HG02610 (cell line): ENCODE measurements around the gene CELA2A.
"Not testable (repeated sequence)": the region's sequence is repeated elsewhere in the genome, so short reads cannot be mapped to it uniquely, and the experiment has no call there.

Source experiments
- ATAC-seq: cut with Tn5 transposase; IDR thresholded peaks from one replicate; pipeline ENCODE4 v1.9.1; 2021; ENCODE audit warnings: mild to moderate bottlenecking, moderate library complexity; ENCODE audit not compliant: unreplicated experiment

CELA2A gene

DNA sequence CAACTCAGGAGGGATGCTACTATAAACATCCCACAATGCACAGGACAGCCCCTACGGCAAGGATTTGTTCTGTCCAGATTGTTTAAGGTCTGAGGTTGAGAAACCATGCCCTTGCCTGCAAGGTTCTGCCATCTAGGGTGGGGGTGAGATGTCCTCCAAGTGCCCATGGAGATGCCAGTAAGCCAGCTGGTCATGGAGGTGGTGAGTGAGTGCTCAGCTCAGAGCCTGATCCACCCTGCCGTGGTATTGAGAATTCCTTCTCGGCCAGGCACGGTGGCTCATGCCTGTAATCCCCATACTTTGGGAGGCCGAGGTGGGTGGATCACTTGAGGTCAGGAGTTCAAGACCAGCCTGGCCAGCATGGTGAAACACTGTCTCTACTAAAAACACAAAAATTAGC, 31.6 kb upstream of the CELA2A start:
- no peak for ATAC-seq

DNA sequence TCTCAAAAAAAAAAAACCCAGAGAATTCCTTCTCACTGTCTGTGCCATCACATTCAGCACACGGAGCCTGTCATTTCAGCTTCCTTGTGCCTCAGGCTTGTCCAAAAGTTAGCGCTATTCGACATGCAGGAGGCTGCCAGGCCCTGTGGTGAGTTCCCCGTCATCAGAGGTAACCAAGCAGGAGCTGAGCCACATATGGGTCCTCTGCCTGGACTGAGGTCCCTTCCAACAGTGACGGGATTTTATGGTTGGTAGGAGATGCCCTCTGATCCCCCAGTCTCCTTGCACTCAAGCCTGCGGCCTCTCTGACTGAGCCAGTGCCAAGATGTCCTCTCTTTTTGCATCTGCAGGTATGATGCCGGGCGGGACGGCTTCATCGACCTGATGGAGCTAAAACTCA, 31.0 kb upstream of the CELA2A start:
- no peak for ATAC-seq

DNA sequence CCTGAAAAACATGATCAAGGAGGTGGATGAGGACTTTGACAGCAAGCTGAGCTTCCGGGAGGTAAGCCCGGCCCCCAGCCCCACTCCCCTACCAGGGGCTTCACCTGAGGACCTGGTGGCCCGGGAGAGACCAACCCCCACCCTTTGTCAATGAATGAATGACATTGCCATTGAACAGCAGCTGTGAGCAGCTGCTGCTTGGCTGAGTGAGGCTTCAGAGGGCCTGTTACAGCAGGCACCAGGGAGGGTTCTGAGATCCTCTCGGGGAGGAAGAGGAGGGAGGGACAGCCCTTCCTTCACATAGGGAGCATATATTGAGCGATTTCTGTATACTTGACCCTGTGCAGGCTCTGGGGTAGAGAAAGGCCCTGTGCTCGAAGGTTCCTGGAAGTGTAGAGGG, 30.6 kb upstream of the CELA2A start:
- ATAC-seq, result no peak

DNA sequence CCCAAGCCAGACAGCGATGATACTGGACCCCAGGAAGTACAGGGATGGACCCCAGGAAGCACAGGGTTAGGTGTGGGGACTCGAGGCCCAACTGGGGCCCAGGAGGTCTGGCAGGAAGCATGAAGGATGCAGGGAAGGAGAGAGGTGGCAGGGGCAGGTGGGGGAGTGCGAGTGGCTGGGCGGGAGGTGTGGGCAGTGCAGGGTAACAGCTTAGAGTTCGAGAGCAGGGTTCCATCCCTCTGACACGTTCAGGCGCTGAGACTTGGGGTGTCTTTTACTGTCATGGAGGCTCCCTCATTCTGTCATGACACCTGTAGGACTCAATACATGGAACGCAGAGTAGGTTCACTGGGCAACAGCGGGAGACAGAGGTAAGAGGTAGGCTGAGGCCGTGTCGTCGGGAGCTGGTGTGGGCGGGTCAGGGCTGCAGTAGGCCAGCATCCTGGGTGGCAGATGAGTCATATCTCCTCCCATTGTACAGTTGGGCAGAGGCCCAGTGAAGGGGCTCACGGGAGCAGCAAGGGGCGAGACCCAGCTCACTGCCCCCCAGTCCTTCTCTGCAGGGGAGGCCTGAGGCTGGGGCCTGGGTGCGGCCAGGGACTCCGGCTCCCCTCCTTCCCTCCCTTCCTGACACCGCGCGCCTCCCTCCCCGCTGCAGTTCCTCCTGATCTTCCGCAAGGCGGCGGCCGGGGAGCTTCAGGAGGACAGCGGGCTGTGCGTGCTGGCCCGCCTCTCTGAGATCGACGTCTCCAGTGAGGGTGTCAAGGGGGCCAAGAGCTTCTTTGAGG, 29.8 kb upstream of the CELA2A start:
- ATAC-seq, result no peak

GRCh38 chr1:15427280-15427666, 29.3 kb upstream of the CELA2A start:
- ATAC-seq, result no peak

- not testable (repeated sequence) for ATAC-seq
These were observed 28.3 kb upstream of the CELA2A start for GRCh38 chr1:15428252-15428651.

DNA sequence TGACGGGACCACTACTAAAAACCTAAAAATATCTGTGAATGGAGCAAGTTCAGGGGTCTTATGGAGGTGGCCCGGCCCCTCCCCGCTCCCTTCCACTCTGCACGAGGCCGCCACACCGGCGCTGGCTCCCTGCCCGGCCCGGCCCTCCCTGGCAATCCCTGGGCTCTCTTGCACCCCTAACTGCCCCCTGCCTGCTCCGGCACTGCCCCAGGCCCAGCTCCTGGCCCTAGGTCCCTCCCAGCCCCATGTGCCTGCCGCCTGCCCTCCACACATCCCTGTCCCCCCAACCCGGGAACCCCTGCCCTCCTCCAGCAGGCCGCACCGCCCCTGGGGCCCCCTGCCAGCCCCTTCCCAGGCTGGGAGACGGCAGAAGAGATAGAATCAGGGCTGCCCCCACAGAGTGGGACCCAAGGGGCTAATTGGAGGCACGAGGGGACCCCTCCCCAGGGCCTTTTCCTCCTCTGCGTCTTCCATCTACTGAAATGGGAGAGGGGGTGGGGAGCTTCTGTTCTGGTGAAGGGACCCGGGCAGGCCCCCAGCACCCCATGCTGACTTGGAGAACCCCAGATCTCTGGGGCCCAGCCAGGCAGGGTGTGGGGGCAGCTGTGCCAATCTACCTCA, 27.6 kb upstream of the CELA2A start:
- ATAC-seq, result no peak

GRCh38 chr1:15429701-15430149, 26.8 kb upstream of the CELA2A start:
- ATAC-seq, result no peak

DNA sequence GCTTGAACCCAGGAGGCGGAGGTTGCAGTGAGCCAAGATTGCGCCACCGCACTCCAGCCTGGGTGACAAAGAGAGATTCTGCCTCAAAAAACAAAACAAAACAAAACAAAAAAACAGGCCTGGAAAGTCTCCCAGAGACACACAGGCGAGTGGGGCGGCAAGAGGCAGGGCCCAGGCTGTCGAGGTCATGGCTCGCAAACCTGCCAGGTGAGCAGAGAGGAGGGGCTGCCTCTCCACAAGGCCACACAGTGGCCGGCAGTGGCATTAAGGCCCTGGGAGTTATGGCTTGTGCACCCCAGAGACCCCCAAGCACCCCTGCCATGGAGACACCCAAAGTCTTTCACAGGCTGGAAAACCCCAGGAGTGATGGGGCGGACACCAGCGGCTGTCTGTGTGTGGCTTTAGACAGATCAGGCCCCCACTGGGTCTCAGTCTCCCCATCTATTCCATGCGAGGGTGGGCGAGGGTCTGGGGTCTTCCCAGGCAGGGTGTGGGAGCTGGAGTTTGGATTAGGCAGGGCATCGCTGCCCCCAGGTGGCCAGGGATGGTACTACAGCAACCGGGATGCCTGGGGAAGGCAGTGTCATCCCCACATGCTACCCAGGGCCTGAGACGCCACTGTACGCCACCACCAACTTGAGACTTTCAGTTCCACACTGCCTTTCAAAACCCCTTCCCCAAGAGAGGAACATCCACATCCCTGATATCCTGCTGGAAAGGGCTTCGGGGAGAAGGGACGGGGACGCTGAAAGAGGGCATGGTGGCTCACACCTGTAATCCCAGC, 25.6 kb upstream of the CELA2A start:
- no peak for ATAC-seq

- no peak for ATAC-seq
These were observed 25.0 kb upstream of the CELA2A start for GRCh38 chr1:15431571-15431948.

DNA sequence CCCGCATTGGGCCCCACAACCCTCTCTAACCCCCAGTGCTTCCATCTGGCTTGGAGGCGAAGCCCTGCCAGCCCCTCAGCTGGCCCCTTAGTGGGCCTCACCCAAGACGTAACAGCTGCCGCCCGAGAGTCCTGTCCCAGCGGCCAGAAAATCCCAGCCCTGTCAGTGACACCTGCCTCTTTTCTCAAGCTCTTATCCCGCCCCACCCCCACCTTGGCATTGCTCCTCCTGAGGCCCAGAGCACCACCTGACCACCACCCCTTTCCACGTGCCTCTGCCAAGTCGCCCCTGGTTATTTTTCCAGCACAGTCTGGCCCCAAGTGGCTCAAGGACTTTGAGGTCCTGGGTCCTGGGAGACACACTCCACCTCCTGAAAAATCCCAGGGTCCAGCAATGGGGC, 24.2 kb upstream of the CELA2A start:
- ATAC-seq, result no peak

DNA sequence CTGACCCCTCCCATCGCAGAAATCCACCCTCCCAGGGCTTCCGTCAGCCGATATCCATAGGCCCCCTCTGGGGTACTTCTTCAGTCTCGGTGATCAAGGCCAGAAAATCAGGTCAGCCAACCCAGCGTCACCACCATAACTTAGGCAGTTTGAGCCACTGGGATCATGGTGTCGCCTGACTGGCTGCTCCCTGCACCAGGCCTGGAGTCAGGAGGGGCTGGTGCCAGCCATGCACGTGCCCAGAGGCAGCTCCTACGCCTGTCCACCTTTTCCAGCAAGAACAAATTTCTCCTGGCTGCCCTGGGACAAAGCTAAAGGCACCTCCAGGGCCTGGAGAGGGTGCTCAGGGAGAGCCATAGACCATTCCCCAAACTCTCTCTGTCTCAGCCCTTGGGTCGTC, 23.1 kb upstream of the CELA2A start:
- no peak for ATAC-seq

DNA sequence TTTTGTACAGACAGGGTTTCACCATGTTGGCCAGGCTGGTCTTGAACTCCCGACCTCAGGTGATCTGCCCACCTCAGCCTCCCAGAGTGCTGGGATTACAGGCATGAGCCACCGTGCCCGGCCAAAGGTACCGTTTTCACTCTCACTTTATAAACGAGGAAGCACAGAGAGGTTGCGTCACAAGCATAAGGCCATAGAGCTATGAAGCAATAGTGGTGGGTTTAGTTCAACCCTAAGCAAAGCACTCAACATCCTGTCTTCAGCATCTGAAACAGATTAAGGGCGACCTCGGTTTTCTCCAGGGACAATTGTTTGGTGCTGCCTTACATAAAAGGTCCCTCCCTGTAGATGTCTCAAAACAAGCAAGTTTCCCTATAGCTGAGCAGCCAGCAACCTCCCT, 21.8 kb upstream of the CELA2A start:
- ATAC-seq, result not testable (repeated sequence)

DNA sequence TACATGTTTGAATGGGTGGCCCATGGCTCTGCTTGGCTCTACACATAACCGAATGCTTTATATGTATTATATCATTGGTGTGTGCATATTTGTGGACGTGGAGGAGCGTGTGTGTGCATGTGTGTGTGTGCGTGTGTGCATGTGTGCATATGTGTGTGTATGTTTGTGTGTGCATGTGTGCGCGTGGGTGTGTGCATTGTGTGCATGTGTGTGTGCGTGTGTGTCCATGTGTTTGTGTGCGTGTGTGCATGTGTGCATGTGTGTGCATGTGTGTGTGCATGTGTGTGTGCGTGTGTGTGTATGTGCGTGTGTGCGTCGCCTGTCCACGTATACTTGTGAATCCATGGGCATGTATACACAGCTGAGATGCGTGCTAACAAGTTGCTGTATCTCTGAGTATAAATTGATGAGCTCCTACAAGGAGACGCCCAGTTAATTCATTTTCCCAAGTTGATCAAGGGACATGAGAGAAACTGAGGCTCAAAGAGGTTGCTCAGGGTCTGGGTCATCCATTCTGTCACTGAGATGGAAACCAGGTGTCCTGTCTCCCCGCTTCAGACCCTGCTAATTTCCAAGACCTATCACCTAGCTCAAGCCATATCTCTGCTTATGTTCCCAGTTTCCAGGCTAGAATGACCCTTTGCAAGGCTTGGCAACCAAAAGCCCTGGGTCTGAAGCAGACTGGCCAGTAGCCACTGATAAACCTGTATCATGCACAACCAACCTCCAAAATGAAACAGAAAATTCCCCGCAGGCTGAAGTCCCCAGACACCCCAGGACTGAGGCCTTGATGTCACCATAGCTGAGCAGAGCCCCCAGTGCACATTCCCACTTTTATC, 21.1 kb upstream of the CELA2A start:
- ATAC-seq, result no peak

- ATAC-seq, result no peak
These were observed 19.6 kb upstream of the CELA2A start for GRCh38 chr1:15436881-15437442.

GRCh38 chr1:15439325-15439724, 17.2 kb upstream of the CELA2A start:
- no peak for ATAC-seq

DNA sequence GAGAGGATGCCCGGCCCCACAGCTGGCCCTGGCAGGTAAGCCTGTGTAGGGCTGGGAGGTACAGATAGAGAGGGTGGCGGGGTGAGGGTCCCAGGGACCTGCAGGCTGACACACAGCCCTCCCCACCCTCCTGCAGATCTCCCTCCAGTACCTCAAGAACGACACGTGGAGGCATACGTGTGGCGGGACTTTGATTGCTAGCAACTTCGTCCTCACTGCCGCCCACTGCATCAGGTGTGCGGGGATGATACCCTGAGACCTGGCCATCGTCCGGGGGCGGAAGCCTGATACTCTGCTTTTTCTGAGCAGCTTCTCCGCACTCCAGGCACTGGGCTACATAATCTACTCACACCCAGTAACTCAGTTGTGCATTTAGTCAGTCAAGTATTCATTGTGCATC, 16.2 kb upstream of the CELA2A start:
- no peak for ATAC-seq

DNA sequence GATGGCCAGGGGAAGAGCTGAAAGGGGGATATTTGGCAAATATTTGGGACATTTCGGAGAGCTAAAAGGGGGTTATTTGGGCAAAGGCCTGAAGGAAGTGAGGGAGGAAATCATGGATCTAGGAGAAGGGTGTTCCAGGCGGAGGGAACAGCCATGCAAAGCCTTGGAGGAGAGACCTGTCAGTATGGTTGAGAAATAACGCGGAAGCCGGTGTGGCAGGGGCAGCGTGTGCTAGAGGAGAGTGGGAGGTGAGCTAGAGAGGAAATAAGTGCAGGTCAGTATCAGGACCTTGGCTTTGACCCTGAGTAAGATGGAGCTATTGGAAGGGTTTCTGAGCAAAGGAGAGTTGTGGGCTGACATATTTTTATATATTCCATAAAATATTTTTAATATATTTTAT, 15.3 kb upstream of the CELA2A start:
- ATAC-seq, result no peak

GRCh38 chr1:15442119-15442518, 14.4 kb upstream of the CELA2A start:
- ATAC-seq, result no peak

DNA sequence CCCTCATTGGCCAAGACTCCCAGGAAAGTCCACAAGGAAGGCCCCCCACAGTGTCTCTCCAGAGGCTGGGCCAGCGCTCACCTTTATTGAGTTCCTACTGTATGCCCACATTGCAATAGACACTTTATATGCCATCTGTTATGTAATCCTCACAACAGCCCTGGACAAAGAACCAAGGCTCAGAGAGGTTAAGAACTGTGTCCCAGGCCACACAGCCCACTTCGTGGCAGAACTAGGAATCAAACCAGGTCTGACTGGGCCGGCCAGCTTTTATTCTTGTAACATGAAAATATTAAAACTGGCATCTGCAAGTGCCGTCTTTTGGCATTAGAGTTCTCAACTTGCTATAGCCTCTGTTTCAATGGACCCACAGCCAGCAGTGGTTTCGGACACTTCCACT, 13.8 kb upstream of the CELA2A start:
- no peak for ATAC-seq

GRCh38 chr1:15443281-15443680, 13.3 kb upstream of the CELA2A start:
- no peak for ATAC-seq
